ENCODE data around the gene PLEKHD1. TPM values are rescaled to one million over a fixed set of nuclear protein-coding genes. Genes with fewer than 3 reads are reported as not detected.

PLEKHD1 gene
- total and polyA plus RNA-seq, 9 of the 15 experiments (the other 6 are each of a cell fraction or from before 2014, with no cell fraction given) = not detected

GRCh38 chr14:69547701-69548348 lies 63.3 kb downstream of the PLEKHD1 start (continued):
- TF ChIP-seq VEZF1 (CRISPR knock-in tag; IDR thresholded peaks at IDR 0.05) (peak; percentile 50), ZBTB7A (IDR thresholded peaks at IDR 0.05; ENCODE audit: borderline replicate concordance, control insufficient read depth, low read depth, low read length) (peak; percentile 64; the same call in 1 of the 2 replicates), BHLHE40 (IDR thresholded peaks at IDR 0.05; ENCODE audit: low read length) (no peak), ZNF133 (CRISPR knock-in tag; IDR thresholded peaks at IDR 0.05) (no peak), NRF1 (conservative IDR thresholded peaks at IDR 0.05 in 1 of 2, IDR thresholded peaks at IDR 0.05 in 1 of 2) (peak in 1 of 2 experiments; percentile 22; a peak in 1 of 4 replicates), MECOM (CRISPR knock-in tag; IDR thresholded peaks at IDR 0.05) (no peak), CBX2 (IDR thresholded peaks at IDR 0.05; ENCODE audit: insufficient read depth, low read length, poor library complexity, severe bottlenecking) (no peak), HSF4 (CRISPR knock-in tag; IDR thresholded peaks at IDR 0.05; ENCODE audit: borderline replicate concordance) (no peak), PCBP2 (IDR thresholded peaks at IDR 0.05; ENCODE audit: low read depth, low read length, poor library complexity, severe bottlenecking) (no peak), E2F5 (CRISPR knock-in tag; IDR thresholded peaks at IDR 0.05) (no peak), POLR2B (IDR thresholded peaks at IDR 0.05; ENCODE audit: low read depth, partially characterized antibody) (no peak), CAMTA2 (CRISPR knock-in tag; conservative IDR thresholded peaks at IDR 0.05) (no peak), SP1 (CRISPR knock-in tag; IDR thresholded peaks at IDR 0.05) (no peak), ZNF699 (CRISPR knock-in tag; IDR thresholded peaks at IDR 0.05; ENCODE audit: insufficient replicate concordance) (no peak), JUND (IDR thresholded peaks at IDR 0.05; ENCODE audit: borderline replicate concordance, low read depth, low read length) (no peak), JUND (tag; IDR thresholded peaks at IDR 0.05; ENCODE audit: borderline replicate concordance, low read depth, low read length) (no peak), ZNF277 (CRISPR knock-in tag; IDR thresholded peaks at IDR 0.05; ENCODE audit: borderline replicate concordance) (no peak), CTCF (IDR thresholded peaks at IDR 0.05 in 2 of 3, conservative IDR thresholded peaks at IDR 0.05 in 1 of 3; ENCODE audit: insufficient read depth in 2 of 3, low read depth in 1 of 3, low read length in 3 of 3) (peak; percentile 52 to 62 (median 62); a peak in 5 of 6 replicates), MXI1 (IDR thresholded peaks at IDR 0.05; ENCODE audit: low read depth, low read length) (no peak), ZBED1 (IDR thresholded peaks at IDR 0.05) (no peak), ZFP1 (CRISPR knock-in tag; IDR thresholded peaks at IDR 0.05) (no peak), SMARCE1 (IDR thresholded peaks at IDR 0.05) (no peak)

All from K562 (cell line).